ENCODE measurements around the gene SDHC. TPM values are rescaled to one million over a fixed set of nuclear protein-coding genes. Genes with fewer than 3 reads are reported as not detected.

The SDHC gene, protein sequence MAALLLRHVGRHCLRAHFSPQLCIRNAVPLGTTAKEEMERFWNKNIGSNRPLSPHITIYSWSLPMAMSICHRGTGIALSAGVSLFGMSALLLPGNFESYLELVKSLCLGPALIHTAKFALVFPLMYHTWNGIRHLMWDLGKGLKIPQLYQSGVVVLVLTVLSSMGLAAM
- total RNA-seq = 100 to 1,000 TPM; 187 to 192 TPM

DNA sequence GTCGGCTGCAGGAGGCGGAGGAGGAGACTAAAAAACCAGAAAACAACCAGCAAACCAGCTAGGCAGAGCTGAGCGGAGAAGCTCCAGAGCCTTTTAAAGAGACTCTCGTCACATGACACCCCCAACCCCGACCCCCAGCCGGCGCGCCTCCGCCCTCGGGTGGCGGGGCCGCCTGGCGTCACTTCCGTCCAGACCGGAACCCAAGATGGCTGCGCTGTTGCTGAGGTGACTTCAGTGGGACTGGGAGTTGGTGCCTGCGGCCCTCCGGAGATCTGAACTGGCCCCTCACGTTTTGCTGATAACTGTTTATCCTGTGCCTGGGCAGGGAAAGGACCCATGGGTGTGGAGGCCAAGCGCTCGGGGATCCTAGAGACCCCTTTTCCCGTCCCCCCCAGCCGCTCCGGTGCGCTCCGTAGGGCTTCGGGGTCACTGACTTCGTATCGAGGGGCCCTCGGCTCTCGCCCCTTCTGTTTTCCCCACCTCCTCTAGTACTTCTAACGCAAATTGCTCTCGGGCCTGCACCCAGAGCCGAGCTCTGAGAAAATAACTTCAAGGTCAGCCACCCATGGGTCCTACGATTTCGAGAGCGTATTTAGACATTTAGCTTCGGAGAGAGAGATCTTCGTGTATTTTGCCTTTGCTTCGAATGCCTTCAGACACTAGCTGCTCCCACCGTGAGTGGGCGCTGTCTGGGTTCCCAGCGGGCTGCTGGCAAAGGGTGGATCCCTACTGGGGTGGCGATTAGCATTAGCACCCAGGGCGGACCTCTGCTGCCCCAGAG is at the start of gene SDHC:
Gene SDHC, plus strand, starts transcription at position 181 of the 781 bp plus-strand sequence. Its CDS starts 25 bp downstream, at position 206.
- Mint-ChIP-seq H3K27ac (peak within 1 kb of the TSS; percentile 95), H3K4me3 (peak within 1 kb of the TSS; percentile 98), H3K27me3 (no peaks in the 10 kb centered on the region), H3K36me3 (peaks cover 2% of the 10 kb centered on the region), H3K4me1 (peaks cover 13% of the 10 kb centered on the region), H3K9me3 (no peaks in the 10 kb centered on the region)
- DNase-seq = peak; percentile 91

DNA sequence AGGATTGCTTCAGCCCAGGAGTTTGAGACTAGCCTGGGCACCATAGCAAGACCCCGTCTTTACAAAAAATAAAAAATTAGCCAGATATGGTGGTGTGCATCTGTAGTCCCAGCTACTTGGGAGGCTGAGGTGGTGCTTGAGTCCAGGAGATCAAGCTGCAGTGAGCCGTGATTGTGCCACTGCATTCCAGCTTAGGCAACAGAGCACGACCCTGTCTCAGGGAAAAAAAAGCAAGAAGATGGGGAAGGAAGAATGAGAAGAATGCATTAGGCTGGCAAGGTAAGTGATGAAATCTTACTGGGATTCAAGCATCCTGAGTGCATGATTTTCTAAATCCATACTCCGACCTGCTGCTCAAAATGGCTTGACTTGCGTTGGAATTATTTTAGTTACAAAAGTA is 48.9 kb upstream of the SDHC start:
- H3K4me3 Mint-ChIP-seq = no peak overlapping the region
- no peaks in the 10 kb centered on the region for H3K36me3 Mint-ChIP-seq
- H3K27me3 Mint-ChIP-seq = peaks cover 26% of the 10 kb centered on the region
- no peaks in the 10 kb centered on the region for H3K9me3 Mint-ChIP-seq
- H3K4me1 Mint-ChIP-seq = peaks cover 5% of the 10 kb centered on the region
- H3K27ac Mint-ChIP-seq = no peak overlapping the region
- no peak for DNase-seq

DNA sequence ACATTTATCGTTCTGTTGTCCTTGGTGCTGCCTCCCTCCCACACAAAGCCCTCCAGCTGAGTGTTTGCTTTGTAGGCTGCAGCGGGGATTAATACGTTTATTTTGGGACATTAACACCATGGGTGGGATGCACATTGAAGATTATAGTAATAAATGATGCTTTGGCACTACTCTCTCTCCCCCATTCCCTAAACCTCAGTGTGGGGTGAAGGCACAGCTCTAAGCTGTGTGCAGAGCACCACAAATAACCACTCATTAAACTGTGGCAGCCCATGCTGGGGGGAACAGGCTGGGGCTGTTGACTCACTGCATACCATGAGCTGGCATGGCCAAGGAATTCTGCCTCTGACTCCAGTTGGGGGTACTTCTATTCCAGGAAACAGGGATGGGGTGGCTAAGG is 48.0 kb upstream of the SDHC start:
- H3K27ac Mint-ChIP-seq = no peak overlapping the region
- no peaks in the 10 kb centered on the region for H3K36me3 Mint-ChIP-seq
- H3K9me3 Mint-ChIP-seq = no peaks in the 10 kb centered on the region

DNA sequence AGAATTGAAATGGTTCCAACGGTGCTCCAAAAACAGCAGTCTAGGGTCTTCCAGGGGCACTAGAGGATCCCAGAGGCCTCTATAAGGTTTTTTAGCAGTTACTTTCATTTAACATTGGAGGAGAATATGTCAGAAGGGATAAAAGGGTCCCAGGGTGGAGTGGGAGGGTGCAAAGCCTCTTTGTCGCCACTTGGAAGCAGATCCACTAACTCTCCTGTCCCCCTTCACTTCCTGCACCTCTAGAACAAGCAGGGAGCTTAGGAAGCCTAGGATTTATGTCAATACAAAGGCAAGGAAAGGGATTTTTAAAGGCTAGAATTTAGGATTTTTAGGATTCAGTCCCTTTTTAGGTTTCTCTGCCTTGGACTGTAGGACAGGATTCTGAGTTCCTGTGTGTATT is 47.3 kb upstream of the SDHC start:
- Mint-ChIP-seq H3K4me1 (no peaks in the 10 kb centered on the region), H3K9me3 (no peaks in the 10 kb centered on the region), H3K4me3 (no peak overlapping the region), H3K36me3 (no peaks in the 10 kb centered on the region), H3K27me3 (peaks cover 12% of the 10 kb centered on the region), H3K27ac (no peak overlapping the region)
- DNase-seq = no peak

More for the DNA sequence above, 48.0 kb upstream of the SDHC start:
- no peak for DNase-seq
- no peak overlapping the region for H3K4me3 Mint-ChIP-seq
- peaks cover 17% of the 10 kb centered on the region for H3K27me3 Mint-ChIP-seq
- H3K4me1 Mint-ChIP-seq = peaks cover 2% of the 10 kb centered on the region

DNA sequence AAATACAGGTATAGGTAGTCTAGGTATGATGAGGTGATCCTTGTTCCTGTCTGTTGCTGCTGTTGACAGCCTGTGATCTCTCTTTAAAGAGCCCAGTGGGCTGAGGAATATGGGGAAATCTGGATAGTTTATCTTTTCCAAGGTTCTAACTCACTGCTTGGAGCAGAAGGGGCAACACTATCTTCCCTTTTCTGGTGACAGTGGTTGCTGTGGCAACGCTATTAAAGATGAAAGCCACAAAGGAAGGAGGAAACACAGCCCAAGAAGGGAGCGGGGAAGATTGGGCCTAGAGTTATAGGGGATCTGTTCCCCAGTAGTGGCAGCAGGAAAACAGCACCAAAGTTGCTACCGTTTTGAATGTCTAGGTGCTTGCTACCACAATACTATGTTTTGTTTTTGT is 46.9 kb upstream of the SDHC start:
- Mint-ChIP-seq H3K27ac (no peak overlapping the region), H3K36me3 (no peaks in the 10 kb centered on the region)
- no peak for DNase-seq

DNA sequence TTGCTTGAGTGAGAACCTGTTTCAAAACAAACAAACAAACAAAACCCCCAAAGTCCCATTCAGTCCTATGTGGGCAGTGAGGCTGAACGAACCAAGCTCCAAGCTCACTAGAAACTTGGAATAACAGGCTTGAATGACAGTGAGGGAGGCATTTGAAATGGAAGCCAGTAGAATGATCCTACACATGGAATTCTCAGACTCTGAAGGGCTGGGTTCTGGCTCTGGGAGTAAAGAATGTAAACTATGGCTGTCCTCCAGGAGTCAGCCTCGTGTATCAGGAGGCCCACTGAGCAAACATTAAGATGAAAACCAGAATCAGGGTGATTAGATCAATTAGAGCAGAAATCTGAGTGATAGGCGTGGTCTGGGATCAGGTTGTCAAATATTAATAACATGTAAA is 40.8 kb upstream of the SDHC start:
- Mint-ChIP-seq H3K27me3 (peaks cover 4% of the 10 kb centered on the region), H3K4me3 (no peak overlapping the region), H3K36me3 (no peaks in the 10 kb centered on the region), H3K4me1 (no peaks in the 10 kb centered on the region), H3K9me3 (no peaks in the 10 kb centered on the region), H3K27ac (no peak overlapping the region)
- no peak for DNase-seq

More for the DNA sequence above, 46.9 kb upstream of the SDHC start:
- H3K27me3 Mint-ChIP-seq = peaks cover 11% of the 10 kb centered on the region
- H3K4me1 Mint-ChIP-seq = no peaks in the 10 kb centered on the region
- H3K4me3 Mint-ChIP-seq = no peak overlapping the region
- no peaks in the 10 kb centered on the region for H3K9me3 Mint-ChIP-seq

DNA sequence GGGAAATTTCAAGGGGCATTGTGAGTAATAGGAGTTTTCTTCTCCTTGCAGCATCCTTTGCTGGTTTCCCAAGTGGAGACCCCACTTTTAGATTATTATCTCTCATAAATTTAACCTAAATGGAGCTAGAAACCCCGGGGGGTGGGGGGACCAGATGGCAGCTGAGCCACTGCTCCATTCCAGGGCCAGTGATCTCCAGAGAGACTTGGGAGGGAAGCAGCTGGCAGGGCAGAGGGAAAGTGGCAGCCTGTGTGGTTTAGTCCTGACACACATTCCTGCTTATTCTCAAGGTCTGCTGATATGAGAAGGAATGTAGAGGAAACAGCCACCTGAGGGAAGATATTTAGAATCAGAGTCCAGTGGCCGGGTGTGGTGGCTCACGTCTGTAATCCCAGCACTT is 39.3 kb upstream of the SDHC start:
- no peak overlapping the region for H3K27ac Mint-ChIP-seq
- H3K4me3 Mint-ChIP-seq = no peak overlapping the region
- no peak for DNase-seq
- no peaks in the 10 kb centered on the region for H3K36me3 Mint-ChIP-seq
- H3K27me3 Mint-ChIP-seq = peaks cover 4% of the 10 kb centered on the region
- H3K9me3 Mint-ChIP-seq = no peaks in the 10 kb centered on the region
- H3K4me1 Mint-ChIP-seq = no peaks in the 10 kb centered on the region

DNA sequence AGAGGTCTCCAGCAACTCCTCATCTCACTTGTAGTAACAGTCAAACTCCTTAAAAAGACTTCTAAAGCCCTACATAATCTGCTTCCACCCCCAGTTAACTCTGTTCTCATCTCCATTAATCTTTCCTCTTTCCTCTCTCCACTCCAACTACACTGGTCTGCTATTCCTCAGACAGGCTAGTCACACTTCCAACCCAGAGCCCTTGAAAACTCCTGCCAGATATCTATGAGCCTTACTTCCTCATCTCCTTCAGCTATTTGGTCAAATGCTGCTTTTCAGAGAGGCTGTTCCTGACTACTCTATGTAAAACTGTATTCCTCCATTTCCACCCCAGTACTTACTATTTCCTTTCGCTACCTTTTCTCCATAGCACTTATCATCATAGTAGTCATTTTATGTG is 31.2 kb upstream of the SDHC start:
- Mint-ChIP-seq H3K27ac (no peak overlapping the region), H3K9me3 (no peaks in the 10 kb centered on the region), H3K27me3 (no peaks in the 10 kb centered on the region), H3K4me3 (no peak overlapping the region), H3K4me1 (no peaks in the 10 kb centered on the region), H3K36me3 (no peaks in the 10 kb centered on the region)
- DNase-seq = no peak

DNA sequence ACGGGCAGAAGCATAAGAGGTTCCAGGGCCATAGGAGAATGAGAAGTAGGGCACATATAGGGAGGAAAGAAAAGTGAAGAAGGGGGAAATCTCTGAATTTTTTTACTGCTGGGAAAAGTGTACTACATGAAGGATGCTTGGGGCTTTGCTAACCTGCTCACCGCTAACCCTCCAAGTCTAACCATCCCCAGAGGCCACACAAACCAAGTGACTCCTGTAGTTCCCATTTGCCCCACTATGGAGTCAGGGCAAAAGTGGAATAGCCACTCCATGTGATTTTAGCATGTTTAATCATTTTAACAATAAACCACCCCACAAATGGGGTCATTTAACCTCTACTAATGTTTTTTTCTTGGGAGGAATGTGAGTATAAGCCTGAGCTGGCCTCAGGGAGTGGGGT is 29.1 kb upstream of the SDHC start:
- H3K4me1 Mint-ChIP-seq = no peaks in the 10 kb centered on the region
- H3K9me3 Mint-ChIP-seq = no peaks in the 10 kb centered on the region
- H3K27ac Mint-ChIP-seq = no peak overlapping the region

DNA sequence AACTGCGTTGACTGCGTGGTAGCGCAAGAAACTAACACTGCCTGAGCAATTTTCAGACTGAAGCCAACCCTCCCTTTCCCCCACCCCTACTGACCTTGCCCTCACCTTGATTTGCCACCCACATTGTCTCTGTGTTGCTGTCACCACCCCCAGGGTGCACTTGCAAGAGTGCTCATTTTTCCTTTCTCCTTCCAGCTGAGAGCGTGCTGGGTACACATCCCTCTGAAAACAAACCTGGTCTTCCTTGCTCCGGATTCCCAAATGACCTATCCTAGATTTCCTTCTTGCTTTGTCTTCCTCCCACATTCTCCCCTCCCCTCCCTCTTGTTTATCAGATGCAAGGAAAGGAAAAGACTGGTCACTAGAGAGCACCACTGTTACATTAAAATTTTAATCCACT is 28.7 kb upstream of the SDHC start:
- Mint-ChIP-seq H3K27me3 (no peaks in the 10 kb centered on the region), H3K36me3 (no peaks in the 10 kb centered on the region), H3K27ac (no peak overlapping the region), H3K4me3 (no peak overlapping the region), H3K4me1 (no peaks in the 10 kb centered on the region), H3K9me3 (no peaks in the 10 kb centered on the region)
- no peak for DNase-seq

More for the DNA sequence above, 29.1 kb upstream of the SDHC start:
- no peak for DNase-seq
- H3K36me3 Mint-ChIP-seq = no peaks in the 10 kb centered on the region
- H3K27me3 Mint-ChIP-seq = no peaks in the 10 kb centered on the region
- H3K4me3 Mint-ChIP-seq = no peak overlapping the region

DNA sequence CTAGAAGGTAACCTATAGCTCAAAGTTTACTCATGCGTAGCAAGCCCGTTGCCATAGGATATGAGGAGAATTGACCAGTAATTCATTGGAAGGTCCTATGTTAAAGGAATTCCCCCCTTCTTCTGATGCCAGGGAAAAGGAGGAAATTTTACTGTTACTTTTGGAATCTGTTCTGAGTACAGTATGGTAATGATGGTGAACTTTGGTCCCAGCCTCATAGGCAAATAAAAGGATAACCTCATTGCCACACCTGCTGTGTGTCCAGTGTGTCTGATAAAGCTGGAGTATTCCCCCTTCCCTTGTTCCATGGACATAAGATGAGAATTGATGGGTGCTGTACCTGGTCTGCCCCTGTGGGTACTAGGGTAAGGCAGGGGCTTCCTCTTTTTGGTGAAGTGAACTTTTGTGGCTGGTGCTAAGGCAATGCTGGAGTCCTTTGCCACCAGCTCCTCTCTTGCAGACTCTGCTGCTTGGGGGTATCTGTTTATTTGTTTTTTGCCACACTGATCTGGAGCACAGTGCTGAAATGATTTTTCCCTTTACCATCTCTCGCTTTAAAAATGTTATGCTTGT is 26.6 kb upstream of the SDHC start:
- Mint-ChIP-seq H3K9me3 (no peaks in the 10 kb centered on the region), H3K36me3 (no peaks in the 10 kb centered on the region), H3K27ac (no peak overlapping the region), H3K27me3 (no peaks in the 10 kb centered on the region), H3K4me3 (no peak overlapping the region), H3K4me1 (no peaks in the 10 kb centered on the region)
- DNase-seq = no peak

DNA sequence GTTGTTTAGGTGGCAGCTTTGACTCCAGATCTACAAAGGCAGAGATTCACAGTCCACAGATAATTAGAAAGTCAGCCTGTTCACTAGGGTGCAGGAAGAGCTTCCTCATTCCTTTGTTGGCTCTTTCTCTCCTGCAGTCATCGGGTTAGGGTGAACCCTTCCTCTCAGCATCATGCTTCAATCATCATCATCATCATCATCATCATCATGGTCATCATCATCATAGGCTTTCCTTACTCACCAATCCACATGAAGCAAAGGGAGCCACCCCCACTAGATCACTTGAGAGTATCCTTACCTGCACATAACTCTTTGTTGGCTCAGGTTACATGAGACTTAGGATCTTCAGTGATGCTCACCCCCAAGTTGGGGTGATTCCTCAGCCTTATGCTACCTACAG is 23.4 kb upstream of the SDHC start:
- DNase-seq = no peak
- no peaks in the 10 kb centered on the region for H3K9me3 Mint-ChIP-seq
- H3K4me1 Mint-ChIP-seq = no peaks in the 10 kb centered on the region
- H3K27ac Mint-ChIP-seq = no peak overlapping the region
- no peaks in the 10 kb centered on the region for H3K27me3 Mint-ChIP-seq
- no peak overlapping the region for H3K4me3 Mint-ChIP-seq
- no peaks in the 10 kb centered on the region for H3K36me3 Mint-ChIP-seq

DNA sequence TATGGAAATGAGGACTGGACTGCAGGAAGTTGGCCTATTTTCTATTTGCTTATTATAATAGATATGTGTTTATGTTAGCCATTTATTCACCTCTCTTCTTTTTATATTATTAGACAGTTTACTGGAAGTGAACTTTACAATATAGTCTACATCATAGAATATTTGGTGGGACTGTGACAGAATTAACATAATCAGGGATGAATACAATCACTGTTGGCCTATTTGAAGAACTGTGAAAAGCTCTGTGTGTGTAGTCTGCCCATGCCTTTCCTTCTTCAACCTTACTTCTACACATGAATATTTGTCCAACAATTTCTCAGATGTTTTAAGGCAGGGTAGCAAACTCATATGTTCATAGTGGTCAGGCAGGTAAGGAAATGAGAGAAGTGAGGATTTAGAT is 16.8 kb upstream of the SDHC start:
- no peak for DNase-seq
- Mint-ChIP-seq H3K4me1 (peaks cover 7% of the 10 kb centered on the region), H3K9me3 (no peaks in the 10 kb centered on the region), H3K4me3 (no peak overlapping the region), H3K27ac (no peak overlapping the region), H3K27me3 (no peaks in the 10 kb centered on the region), H3K36me3 (no peaks in the 10 kb centered on the region)

DNA sequence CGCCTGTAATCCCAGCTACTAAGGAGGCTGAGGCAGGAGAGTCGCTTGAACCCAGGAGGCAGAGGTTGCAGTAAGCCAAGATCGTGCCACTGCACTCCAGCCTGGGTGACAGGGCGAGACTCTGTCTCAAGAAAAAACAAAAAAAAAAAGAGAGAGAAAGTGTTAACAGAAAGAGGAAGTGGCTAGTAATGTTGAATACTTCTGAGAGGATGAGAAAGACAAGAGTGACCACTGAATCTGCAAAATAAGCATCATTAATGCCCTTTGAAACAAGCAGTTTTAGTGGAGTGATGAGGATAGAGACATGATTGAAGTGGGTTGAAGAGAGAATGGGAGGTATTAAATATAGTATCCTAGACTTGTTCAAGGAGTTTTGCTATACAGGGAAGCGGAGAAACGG is 16.1 kb upstream of the SDHC start:
- Mint-ChIP-seq H3K36me3 (no peaks in the 10 kb centered on the region), H3K27me3 (no peaks in the 10 kb centered on the region), H3K4me1 (peaks cover 10% of the 10 kb centered on the region), H3K27ac (no peak overlapping the region), H3K9me3 (no peaks in the 10 kb centered on the region), H3K4me3 (no peak overlapping the region)
- no peak for DNase-seq

DNA sequence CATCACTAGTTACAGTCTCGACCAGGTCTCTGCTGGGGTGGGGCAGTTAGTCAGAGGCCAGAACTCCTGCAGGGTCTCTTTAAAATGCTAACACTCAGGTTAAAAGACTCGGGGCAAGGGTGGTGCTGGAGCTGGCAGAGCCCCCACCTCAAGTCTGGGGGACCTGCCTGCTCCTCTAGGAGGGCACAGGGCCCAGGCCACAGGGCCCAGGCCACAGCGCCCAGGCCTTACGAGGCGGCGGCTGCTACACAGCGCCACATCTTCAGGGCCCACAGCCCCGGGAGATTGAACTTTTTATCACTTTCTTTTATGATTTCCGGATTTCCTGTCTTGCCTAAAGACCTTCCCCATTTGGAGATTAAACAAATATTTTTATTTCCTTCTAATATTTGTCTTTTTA is 14.8 kb upstream of the SDHC start:
- peaks cover 19% of the 10 kb centered on the region for H3K4me1 Mint-ChIP-seq
- no peak overlapping the region for H3K4me3 Mint-ChIP-seq
- no peak for DNase-seq
- H3K27me3 Mint-ChIP-seq = no peaks in the 10 kb centered on the region
- H3K9me3 Mint-ChIP-seq = no peaks in the 10 kb centered on the region
- peak overlapping the region; percentile 45 for H3K27ac Mint-ChIP-seq
- no peaks in the 10 kb centered on the region for H3K36me3 Mint-ChIP-seq

DNA sequence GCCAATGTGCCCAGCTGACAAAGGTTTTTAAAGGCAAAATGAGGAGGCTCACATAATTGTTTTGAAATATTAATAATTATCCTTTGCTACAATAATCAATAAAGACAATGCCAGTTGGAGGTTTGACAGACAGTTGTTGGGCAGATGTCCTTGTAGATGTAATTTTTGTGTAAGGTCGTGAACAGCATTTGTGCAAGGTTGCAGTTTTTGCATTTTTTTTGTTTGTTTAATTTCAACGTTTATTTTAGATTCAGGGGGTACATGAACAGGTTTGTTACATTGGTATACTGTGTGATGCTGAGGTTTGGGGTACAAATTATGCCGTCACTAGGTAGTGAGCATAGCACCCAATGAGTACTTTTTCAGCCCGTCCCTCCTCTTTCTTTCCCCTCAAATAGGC is 13.7 kb upstream of the SDHC start:
- no peak for DNase-seq
- Mint-ChIP-seq H3K4me3 (no peak overlapping the region), H3K36me3 (no peaks in the 10 kb centered on the region), H3K9me3 (no peaks in the 10 kb centered on the region), H3K4me1 (peaks cover 27% of the 10 kb centered on the region), H3K27me3 (no peaks in the 10 kb centered on the region), H3K27ac (no peak overlapping the region)

Data from activated naive CD8-positive, alpha-beta T cell treated with anti-CD3 and anti-CD28 coated beads for 36 hours (primary cell).